Measurements from ENCODE around the gene TNPO1.

TNPO1 gene

GRCh38 chr5:72830362-72830761, 13.9 kb downstream of the TNPO1 start:
- TF ChIP-seq, protein P1, sequence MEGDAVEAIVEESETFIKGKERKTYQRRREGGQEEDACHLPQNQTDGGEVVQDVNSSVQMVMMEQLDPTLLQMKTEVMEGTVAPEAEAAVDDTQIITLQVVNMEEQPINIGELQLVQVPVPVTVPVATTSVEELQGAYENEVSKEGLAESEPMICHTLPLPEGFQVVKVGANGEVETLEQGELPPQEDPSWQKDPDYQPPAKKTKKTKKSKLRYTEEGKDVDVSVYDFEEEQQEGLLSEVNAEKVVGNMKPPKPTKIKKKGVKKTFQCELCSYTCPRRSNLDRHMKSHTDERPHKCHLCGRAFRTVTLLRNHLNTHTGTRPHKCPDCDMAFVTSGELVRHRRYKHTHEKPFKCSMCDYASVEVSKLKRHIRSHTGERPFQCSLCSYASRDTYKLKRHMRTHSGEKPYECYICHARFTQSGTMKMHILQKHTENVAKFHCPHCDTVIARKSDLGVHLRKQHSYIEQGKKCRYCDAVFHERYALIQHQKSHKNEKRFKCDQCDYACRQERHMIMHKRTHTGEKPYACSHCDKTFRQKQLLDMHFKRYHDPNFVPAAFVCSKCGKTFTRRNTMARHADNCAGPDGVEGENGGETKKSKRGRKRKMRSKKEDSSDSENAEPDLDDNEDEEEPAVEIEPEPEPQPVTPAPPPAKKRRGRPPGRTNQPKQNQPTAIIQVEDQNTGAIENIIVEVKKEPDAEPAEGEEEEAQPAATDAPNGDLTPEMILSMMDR (IDR thresholded peaks at IDR 0.05; ENCODE audit: low read depth, low read length): no peak
- no peak overlapping the region for H3K4me3 ChIP-seq (replicated peaks in 1 of 2; ENCODE audit: low read depth in 2 of 2, low read length in 2 of 2)
- DNase-seq (ENCODE audit: low read depth in 2 of 2): no peak

GRCh38 chr5:72831685-72832084, 15.2 kb downstream of the TNPO1 start:
- DNase-seq (ENCODE audit: low read depth in 2 of 2): no peak
- TF ChIP-seq, protein P1 (IDR thresholded peaks at IDR 0.05; ENCODE audit: low read depth, low read length): no peak
- no peak overlapping the region for H3K4me3 ChIP-seq (replicated peaks in 1 of 2; ENCODE audit: low read depth in 2 of 2, low read length in 2 of 2)

GRCh38 chr5:72834924-72835323, 18.5 kb downstream of the TNPO1 start:
- TF ChIP-seq, protein P1 (IDR thresholded peaks at IDR 0.05; ENCODE audit: low read depth, low read length): no peak
- no peak overlapping the region for H3K4me3 ChIP-seq (replicated peaks in 1 of 2; ENCODE audit: low read depth in 2 of 2, low read length in 2 of 2)
- peak in 1 of 2 donors; percentile 54 for DNase-seq (ENCODE audit: low read depth in 2 of 2)

GRCh38 chr5:72835633-72836032, 19.2 kb downstream of the TNPO1 start:
- no peak for DNase-seq (ENCODE audit: low read depth in 2 of 2)
- TF ChIP-seq, protein P1 (IDR thresholded peaks at IDR 0.05; ENCODE audit: low read depth, low read length): no peak
- H3K4me3 ChIP-seq (replicated peaks in 1 of 2; ENCODE audit: low read depth in 2 of 2, low read length in 2 of 2): no peak overlapping the region

GRCh38 chr5:72836810-72837209, 20.3 kb downstream of the TNPO1 start:
- no peak overlapping the region for H3K4me3 ChIP-seq (replicated peaks in 1 of 2; ENCODE audit: low read depth in 2 of 2, low read length in 2 of 2)

DNA sequence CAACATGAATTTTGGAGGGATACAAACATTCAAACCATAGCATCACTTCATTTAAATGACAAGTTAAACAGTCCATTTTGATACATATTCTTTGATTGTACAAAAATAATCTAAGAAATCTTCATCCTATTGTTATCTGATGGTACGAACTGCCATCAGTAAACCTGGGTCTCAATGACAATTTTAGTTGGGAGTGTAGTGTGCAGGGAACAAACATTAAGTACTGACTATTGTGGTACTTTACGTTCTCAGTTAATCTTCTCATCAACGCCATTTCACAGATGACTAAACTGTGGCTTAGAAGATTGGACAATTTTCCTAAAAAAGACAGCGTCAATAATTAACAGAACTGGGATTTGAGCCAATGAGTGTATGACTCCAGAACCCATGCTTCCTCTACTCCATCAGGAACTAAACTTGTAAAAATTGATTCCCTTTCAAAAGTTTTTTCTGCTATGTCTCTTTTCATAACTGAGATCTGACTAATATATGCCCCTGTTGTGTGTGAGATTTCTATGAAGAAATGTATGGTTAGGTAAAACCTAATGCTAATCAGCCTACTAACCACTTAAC, 21.1 kb downstream of the TNPO1 start:
- DNase-seq (ENCODE audit: low read depth in 2 of 2): no peak
- TF ChIP-seq, protein P1 (IDR thresholded peaks at IDR 0.05; ENCODE audit: low read depth, low read length): no peak
- H3K4me3 ChIP-seq (replicated peaks in 1 of 2; ENCODE audit: low read depth in 2 of 2, low read length in 2 of 2): no peak overlapping the region

More at GRCh38 chr5:72836810-72837209, 20.3 kb downstream of the TNPO1 start:
- TF ChIP-seq, protein P1 (IDR thresholded peaks at IDR 0.05; ENCODE audit: low read depth, low read length): no peak
- no peak for DNase-seq (ENCODE audit: low read depth in 2 of 2)

GRCh38 chr5:72840041-72840440, 23.6 kb downstream of the TNPO1 start:
- DNase-seq (ENCODE audit: low read depth in 2 of 2): no peak
- no peak overlapping the region for H3K4me3 ChIP-seq (replicated peaks in 1 of 2; ENCODE audit: low read depth in 2 of 2, low read length in 2 of 2)

More at GRCh38 chr5:72840041-72840440, 23.6 kb downstream of the TNPO1 start:
- TF ChIP-seq, protein P1 (IDR thresholded peaks at IDR 0.05; ENCODE audit: low read depth, low read length): no peak

Data from cardiac fibroblast (primary cell).